H1 (cell line): ENCODE data around the gene MGAT4B. TPM values are rescaled to one million over a fixed set of nuclear protein-coding genes. Genes with fewer than 3 reads are reported as not detected.

ENCODE experiments used
- ATF2 ChIP-seq: IDR thresholded peaks from 2 replicates; pipeline ENCODE4 v1.6.1; 2012; ENCODE audit warnings: low read length, inconsistent platforms
- BCL11A ChIP-seq, 2 experiments: IDR thresholded peaks; one replicate each; pipeline ENCODE4 v1.6.1; 2011; ENCODE audit warnings: low read depth in 2 of 2, low read length in 2 of 2, mild to moderate bottlenecking in 2 of 2
- CBX5 ChIP-seq: fragments of 300-800, 300-1000 bp; sonication (generic); IDR thresholded peaks from 2 replicates; pipeline ENCODE4 v1.7.1; 2016; ENCODE audit warnings: antibody characterized with exemption, low read length, low read depth
- CHD7 ChIP-seq: fragments of 300-600 bp; sonication (generic); IDR thresholded peaks from 2 replicates; pipeline ENCODE4 v1.7.1; 2012; ENCODE audit warnings: low read length, moderate library complexity, mild to moderate bottlenecking, inconsistent platforms; ENCODE audit not compliant: insufficient replicate concordance
- JUN ChIP-seq: IDR thresholded peaks from 2 replicates; pipeline ENCODE4 v1.6.1; 2011; ENCODE audit warnings: low read depth, mild to moderate bottlenecking, improper control_type of control experiment, low read length
- SAP30 ChIP-seq: fragments of 300-600 bp; sonication (generic); IDR thresholded peaks from 2 replicates; pipeline ENCODE4 v1.7.1; 2012; ENCODE audit warnings: low read length, moderate library complexity, mild to moderate bottlenecking, inconsistent platforms; ENCODE audit not compliant: insufficient read depth, insufficient replicate concordance
- SIRT6 ChIP-seq: IDR thresholded peaks from one replicate; pipeline ENCODE4 v1.7.1; 2012; ENCODE audit warnings: low read length, inconsistent platforms
- SP2 ChIP-seq: IDR thresholded peaks from 2 replicates; pipeline ENCODE4 v1.6.1; 2012; ENCODE audit warnings: mild to moderate bottlenecking, low read length, inconsistent platforms
- TCF12 ChIP-seq: IDR thresholded peaks from 2 replicates; pipeline ENCODE4 v1.6.1; 2011; ENCODE audit warnings: low read depth, mild to moderate bottlenecking, low read length
- polyA plus RNA-seq, 7 experiments: library from polyadenylated mRNA; depleted of rRNA in 3 of 7; stranded (reverse) in 5 of 7; unstranded in 2 of 7; fragments of >200 nt in 5 of 7; fragments of 200-250 nt in 2 of 7; gene quantifications; 1 replicate in 5 of 7; 2 replicates in 1 of 7; 4 replicates in 1 of 7; pipeline versions ENCODE4 v1.2.1 to v1.2.3, GENCODE V29; 2011 to 2013; ENCODE audit warnings: missing spikeins in 2 of 7, mixed read lengths in 2 of 7
- total RNA-seq: library from RNA; stranded (reverse); fragmentation: NEBNext Ultra II Directional; extraction: Animal tissue kit (Norgen Biotek cat#: 25700); gene quantifications from 2 replicates; pipeline ENCODE4 v1.2.1, GENCODE V29; 2021

MGAT4B gene
- total and polyA plus RNA-seq, 2 of the 8 experiments (the other 6 are each of a cell fraction or from before 2014, with no cell fraction given) = 116 to 128 TPM

- TF ChIP-seq ATF2 (no peak), BCL11A (IDR thresholded peaks at IDR 0.05; ENCODE audit: low read depth in 2 of 2, low read length in 2 of 2) (no peak), SIRT6 (no peak), SAP30 (no peak), JUN (no peak), CHD7 (no peak), TCF12 (no peak), SP2 (no peak), CBX5 (no peak)
These were observed 14.8 kb upstream of the MGAT4B start (continued) for GRCh38 chr5:179821298-179822058.
